NCI-H2227 (cell line): Measurements from ENCODE around the gene MESD.
A peak's percentile ranks its signal among the peaks of the same experiment; 100 is the strongest.

ENCODE experiments used
- DNase-seq: peaks from one replicate; lab custom pipeline; 2025; ENCODE audit not compliant: unreplicated experiment; lab: John Stamatoyannopoulos, UW

MESD gene

DNA sequence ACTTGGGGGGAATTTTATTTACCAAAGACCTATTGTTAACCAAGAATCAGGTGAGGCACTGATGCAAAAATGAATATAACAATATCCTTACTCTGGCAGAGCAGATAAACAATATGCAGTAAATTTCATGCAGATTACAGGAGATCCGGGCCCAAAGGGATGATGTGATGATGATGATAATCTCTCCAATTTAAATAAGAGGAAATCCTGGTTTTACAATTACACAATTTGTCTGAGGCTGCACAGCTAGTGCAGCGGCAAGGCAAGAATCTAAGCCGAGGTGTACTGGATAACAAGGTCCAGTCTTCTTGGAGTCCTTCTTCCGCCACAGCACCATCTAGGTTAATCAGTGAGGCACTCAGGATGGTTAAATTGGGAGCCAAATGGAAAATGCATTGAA lies 2.4 kb upstream of the MESD start:
- no peak for DNase-seq

DNA sequence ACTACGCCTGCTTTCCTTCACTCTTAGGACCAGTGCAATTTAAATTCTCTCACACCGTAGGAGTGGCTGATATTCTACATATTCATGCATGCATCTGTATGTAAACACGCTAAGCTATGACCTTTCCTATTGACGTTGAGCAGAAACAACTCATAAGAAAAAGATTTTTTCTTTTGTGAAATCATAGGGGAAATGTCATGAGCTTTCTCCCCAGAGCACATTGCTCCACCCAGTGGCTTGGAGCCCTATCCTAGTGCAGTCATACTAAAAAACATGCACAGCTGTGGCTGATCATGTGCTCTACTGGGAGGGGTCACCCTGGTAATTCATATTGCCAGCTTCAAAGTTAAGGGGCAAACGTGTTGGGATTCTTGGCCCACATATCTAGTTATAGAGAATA lies 1.8 kb upstream of the MESD start:
- no peak for DNase-seq

DNA sequence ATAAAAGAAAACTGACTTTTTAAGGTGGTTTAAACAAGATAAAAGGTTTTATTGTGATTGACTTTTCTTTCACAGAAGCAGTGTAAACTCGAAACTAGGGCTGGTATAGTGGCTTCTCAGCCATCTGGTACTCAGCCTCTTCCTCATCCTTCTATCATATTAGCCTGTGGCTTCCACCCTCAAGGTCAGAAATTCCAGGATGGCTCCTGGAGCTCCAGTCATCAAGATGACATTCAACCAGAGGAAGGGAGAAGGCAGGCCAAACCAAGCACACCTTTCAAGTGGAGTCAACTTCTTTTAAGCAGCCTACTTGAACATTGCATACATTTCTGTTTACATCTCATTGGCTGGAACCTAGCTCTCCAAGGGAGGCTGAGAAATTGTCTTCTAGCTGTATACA lies 1.3 kb upstream of the MESD start:
- DNase-seq = no peak

DNA sequence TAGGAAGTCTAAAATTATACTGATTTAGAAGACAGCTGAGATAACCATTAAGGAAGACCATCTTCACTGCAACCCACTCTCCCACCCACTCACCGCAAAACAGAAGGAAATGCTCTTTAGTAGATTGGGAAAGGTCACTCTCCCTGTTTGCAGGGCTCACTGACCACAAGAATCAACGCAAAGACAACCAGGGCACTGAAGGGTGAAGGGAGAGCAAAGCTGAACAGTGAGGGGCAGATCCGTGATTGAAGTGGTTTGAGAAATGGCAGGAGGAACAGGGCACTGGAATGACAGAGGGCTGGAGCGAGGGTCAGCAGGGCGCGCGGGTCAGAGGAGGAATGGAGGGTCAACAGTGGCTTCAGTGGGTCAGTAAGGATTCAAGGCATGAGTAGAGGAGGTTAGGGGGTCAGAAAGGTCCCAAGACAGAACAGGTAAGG lies 520 bp downstream of the MESD start:
- no peak for DNase-seq

DNA sequence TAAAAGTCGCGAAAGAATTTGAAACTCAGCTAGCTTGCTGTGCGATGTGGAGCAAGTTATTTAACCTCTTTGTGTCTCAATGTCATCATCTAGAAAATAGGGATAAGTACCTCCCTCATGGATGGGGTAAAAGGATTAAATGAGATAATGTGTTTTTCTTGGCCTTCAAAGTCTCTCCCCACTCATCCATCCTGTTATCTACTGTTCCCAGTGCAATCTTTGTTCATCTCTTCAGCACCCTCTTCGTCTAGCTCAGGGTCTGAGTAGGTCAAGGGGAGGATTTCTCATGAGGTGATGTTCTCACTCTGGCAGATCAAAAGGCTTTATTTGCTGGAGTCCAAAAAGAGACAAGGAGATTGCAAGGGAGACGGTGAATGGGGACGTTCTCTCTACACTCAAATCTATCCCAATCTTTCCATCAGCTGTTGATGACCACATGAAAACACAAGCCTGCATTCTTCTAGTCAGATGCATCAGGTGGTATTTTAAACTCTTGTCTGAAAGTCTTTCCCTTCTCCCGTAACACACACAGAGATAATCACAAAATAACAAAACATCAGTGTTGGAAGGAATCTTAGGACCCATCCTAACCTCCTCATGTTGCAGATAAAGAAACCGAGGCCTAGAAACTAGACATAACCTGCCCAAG lies 1.3 kb downstream of the MESD start:
- no peak for DNase-seq

DNA sequence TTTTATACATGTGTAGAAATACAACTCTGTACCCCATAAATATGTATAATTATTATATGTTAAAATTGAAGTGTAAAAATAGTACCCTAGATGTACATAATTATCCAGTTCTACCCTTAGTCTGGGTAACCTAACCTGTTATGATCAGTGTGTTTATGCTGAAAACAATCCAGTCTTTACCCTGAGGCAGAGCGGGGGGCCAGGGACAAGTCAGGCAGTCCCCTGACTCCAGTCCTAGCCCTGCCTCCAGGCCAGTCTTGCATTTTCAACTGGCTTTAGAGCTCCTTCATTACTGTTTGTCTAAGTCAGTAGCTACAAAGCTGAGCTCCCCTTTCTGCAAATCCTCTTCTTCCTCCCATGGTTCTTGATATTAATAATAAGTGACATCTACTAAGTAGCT lies 3.1 kb downstream of the MESD start:
- DNase-seq = no peak

DNA sequence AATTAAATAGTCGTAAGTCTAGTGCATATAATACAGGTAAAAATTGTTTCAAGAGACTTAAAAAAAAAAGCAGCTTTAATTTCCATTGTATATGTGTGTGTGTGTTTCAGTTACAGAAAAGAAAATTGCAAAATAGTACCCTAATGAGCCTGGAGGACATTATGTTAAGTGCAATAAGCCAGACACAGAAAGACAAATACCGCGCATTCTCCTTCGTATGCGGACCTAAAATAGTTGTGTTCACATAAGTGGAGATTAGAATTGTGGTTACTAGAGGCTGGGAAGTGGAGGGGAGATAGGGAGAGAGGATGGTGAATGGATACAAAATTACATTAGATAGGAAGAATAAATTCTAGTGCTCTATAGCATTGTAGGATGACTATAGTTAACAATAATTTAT lies 3.6 kb downstream of the MESD start:
- DNase-seq = no peak

DNA sequence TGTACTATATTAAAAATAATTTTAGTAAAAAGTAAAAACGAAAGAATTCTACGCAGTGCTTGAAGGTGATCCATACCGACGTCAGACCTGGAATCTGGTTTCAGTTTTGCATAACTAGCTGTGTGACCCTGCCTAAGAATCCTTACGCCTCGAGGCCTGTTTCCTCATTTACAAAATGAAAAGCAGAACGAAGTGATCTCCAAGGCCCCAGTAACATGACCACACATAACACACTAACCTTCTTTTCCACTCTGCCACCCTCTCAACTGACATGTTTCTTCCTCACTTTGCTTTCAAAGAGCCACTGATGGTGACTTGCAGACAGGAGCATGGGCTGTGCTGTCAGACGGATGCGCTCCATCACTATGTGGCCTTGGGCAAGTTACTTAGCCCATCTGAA lies 4.8 kb downstream of the MESD start:
- no peak for DNase-seq

DNA sequence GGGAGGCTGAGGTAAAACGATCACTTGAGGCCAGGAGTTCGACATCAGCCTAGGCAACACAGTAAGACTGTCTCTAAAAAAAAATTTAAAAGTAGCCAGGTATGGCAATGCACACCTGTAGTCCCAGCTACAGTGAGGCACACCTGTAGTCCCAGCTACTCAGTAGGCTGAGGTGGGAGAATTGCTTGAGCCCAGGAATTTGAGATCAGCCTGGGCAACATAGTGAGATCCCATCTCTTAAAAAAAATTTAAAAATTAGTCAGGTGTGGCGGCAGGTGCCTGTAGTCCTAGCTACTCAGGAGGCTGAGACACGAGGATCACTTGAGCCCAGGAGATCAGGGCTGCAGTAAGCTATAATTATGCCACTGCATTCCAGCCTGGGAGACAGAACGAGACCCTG lies 6.8 kb downstream of the MESD start:
- DNase-seq = no peak

DNA sequence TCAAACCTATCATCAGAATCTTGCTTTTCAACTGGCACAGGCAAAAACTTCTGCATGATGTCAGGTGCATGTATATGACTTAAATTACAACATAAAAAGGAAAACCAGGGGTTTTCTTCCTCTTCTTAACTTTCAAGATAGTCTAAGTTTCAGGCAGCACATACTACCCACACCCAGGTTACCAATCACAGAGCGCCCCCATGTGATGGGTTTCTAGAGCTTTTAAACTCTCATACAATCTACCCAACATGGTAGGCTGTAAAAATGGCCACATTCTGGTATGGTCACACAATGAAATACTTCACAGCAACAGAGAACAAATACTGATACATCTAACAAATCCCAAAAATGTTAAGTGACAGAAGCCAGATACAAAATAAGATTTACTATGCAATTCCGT lies 7.4 kb downstream of the MESD start:
- no peak for DNase-seq

DNA sequence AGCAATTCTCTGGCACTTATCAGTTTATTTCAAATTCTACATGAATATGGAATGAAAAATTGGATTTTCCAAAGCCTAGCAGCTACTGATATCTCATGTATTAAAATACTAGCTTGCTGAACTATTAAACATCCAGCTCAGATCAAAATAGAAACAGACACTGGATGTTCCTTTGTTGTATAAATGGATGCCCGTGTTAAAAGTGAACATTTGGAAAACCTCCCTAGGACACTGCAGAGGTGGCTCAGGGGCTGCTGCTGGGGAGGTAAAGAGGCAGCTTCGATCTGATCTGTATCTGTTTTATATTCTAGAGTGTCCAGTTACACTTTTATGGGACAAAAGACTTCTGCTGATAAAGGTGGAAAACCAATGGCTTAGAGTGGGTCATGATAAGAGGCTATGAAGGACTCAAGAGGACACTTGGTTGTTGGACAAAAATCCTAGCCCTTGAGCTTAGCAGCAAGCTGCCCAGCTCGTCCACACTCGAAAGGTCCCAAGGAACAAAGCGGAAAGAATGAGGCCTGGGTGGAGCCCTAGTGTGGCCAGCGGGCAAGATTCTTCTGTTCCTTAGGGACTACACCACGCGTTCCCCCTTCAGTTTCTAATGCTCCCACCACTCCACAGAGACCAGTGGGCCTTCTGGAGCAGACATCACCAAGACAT lies 9.9 kb downstream of the MESD start:
- no peak for DNase-seq

DNA sequence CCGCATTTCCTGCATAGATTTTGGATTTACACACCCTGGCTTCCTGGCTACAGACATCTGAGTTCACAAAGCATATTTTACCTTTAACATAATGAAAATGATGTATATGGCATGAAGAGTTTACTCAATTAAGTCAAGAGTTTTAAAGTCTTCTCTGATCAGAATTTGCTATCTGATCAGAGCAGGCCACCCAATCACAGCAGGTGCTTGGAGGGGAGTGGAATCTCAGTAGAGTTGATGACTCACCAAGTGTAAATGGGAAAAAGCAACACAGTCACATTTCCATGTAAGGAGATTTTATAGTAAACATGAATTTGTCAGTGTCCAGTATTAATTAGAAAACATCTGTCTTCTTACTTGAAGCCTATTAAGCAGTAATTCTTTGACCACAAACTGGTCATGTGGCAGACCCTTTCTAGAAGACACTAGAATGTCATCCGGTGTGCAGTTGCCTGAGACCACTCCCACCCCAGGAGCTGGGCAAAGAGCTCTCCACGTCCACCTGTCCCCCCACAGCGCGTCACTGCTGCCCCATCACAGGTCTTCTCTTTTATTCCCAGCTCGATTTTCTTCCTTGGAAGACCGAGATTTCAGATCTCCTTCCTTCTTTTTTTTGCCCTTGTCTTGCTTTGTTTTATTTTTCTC lies 10.8 kb downstream of the MESD start:
- no peak for DNase-seq

DNA sequence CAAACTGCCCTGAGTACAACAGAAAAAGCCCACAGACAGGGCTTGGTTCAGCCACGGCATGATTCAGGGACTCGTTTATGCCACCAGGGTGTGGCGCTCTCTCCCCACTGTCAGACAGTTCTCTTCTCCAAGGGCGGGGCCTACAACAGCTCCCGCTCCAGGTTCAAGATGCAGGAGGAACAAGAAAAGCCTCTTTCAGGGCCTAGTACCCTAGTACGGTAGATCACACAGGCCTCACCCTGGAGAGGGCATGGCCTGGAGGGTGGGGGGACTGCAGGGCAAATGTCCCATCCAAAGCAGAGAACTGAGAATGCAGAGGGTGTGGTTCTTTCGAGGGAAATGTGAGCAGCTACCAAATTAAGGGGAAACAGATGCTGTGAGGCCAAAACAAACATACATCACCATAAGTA lies 12.0 kb downstream of the MESD start:
- DNase-seq = peak; percentile 50

DNA sequence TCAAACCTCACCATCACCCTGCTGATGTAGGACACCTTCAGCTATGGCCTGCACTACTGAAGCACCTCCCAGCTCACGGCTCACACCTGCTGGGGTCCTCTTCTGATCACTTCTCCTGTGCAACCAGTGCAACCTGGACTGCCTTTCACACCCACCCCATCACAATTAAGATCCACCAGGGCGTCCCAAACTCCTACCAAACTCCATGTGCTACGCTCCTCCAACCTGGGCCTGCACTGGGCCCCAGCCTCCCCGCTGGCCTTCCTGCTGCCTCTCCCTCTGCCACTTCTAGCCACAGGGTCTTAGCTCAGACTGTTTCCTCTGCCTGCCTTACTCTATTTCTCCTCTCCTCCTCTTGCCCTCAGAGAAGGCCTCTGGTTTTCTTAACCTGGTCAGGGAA lies 12.8 kb downstream of the MESD start:
- DNase-seq = no peak

DNA sequence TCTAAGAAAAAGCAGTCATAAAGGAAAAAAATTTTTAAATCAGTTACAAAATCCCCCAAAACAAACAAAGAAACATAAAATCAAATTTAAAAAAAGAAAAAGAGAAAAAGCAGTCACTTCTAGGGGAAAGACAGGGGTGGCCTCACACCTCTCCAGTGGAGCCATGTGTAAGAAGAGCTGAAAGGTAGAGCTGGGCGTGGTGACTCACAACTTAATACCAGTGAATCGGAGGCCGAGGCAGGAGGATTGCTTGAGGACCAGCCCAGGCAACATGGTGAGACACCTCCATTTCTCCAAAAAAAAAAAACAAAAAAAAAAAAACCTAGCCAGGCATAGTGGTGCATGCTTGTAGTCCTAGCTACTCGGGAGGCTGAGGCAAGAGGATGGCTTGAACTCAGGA lies 14.7 kb downstream of the MESD start:
- DNase-seq = no peak

DNA sequence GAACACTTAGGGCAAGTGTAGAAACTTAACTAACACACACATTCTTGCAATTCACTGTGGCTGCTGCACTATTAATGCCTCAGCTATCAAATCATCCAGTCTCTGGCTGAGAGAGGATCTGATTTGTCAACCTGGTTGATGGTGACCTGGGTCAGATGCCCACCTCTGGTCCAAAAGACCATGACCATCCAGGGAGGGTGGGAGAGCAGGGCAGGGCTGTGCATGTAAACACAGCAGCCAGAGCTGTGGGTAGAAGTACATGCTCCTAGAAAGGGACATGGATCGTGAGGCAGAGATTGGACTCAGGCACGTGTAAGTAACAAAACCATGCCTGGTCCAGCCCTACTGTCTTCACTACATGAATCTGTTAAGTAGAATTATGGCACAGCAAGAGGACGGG lies 17.3 kb downstream of the MESD start:
- no peak for DNase-seq

DNA sequence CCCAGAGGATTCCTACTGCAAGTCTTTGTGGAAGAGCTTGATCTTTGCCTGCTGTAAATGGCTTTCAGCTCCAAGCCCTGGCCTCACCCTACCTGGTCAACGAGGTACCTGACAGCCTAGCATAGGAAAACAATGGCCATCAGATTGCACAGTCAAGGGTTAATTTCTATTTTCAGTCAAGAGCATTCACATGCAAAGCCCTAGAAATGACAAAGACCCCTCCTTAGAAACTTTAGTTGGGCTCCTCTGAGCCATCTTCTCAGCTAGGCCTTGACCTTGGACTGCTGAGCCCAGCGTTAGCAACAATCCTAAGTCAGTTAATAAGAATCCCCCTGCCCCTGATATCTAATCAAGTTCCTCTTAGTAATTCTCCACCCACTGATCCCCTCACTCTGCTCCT lies 18.5 kb downstream of the MESD start:
- no peak for DNase-seq

DNA sequence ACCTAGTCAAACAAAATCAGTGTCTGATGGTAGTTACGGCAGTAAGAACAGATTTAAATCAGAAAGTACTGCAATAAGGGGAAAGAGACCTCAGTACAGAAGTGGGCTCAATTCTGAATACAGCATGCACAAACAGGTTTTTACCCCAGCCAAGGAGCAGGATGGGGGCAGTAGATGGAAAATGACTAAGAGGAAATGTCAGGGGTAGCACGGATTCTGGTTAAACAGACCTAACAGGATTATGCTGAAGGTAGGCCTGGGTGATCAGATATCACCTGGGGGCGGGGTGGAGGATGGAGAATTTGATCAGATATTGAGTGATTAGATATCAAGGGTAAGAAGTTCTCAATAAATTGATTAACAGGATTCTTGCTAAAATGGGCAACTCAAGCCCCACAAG lies 19.0 kb downstream of the MESD start:
- DNase-seq = no peak

DNA sequence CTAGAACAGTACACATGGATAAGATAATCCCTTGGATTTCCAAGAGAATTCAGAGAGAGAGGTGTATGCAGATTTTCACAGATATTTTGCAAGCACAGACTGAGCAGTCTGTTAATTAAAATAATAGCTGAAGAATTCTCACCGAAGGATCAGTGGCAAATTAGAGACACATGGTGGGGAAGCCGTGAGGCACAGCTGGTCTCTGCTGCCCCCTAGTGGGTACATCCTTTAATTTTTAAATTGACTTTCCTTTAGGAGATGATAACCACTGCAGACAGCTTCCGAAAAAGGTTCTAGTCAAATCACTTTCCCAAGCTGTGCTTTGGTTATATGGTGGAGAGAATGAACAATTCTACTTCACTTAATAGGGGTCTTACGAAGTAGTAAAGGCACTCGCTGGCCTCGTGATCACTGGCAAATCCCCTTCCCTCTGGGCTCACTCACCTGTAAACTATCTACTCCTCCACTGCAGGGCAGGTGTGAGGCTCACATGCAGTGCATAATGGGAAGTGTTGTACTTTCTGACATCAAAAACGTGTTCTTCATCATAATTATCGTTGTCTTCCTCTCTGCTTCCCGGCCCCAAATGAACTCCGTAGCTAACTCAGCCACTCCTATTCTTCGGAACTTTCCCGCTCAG lies 19.5 kb downstream of the MESD start:
- peak; percentile 64 for DNase-seq

DNA sequence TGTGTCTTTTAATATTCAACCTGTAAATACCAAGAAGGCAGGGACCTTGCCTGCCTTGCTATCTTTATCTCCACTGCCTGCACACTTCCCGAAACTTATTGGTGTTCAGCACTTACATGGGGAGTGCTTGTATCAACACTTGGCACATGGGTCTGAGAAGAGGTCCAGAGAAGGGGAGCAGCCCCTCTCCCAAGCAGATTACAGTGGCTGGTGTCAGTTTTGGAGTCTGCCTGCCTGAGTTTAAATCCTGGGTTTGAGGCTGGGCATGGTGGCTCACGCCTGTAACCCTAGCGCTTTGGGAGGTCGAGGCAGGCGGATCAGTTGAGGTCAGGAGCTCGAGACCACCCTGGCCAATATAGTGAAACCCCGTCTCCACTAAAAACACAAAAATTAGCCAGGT lies 20.3 kb downstream of the MESD start:
- DNase-seq = no peak

DNA sequence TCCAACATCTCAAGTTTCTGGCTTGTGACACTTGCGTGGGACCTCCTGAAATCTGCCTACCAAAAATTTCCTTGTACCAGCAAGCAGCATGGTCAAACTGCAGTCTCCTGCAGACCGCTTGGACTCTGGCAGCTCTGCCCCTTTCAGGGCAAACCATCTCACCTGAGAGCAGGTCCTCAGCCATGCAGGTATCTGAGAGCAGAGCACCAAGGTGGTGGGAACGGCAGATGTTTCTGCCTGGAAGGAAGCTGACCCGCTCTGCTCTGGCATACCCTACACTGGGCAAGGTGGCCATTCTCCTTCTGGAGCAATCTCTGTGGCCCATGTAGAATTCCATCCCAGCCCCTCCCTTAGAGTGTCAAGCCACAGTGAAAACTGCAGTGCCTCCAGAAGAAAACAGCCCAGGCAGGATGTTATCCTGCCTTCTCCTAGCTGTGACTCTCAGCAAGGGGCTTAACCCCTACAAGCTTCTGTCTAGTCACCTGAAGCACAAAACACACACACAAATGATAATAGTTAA lies 21.6 kb downstream of the MESD start:
- DNase-seq = no peak

DNA sequence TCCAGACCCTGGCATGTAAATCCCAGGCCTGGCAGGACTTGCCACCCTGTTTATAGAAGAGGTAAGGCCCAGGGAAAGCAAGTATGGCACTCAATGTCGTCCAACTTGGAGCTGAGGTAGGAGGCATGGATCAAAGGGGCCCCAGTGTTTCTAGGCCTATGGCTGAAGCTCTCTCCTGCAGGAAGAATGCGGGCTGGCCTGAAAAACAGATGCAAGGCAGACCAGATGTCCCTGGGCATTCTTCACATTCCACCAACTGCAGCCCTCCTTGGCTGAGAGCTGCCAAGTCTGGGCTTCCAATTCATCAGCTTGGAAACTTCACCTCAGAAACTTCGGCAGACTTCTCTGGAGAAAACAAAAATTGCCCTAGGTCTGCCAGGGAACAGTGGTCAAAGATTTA lies 22.2 kb downstream of the MESD start:
- DNase-seq = no peak
